Globus pallidus (tissue), 1 donor: ENCODE measurements around the gene CLEC6A.
"Not testable (repeated sequence)": the region's sequence is repeated elsewhere in the genome, so short reads cannot be mapped to it uniquely, and the experiment has no call there.

Source experiments
- DNase-seq: peaks from one replicate; pipeline ENCODE4 v3.0.0-alpha.2; 2015; ENCODE audit warnings: low spot score

Gene CLEC6A

GRCh38 chr12:8455727-8456360 is at the start of gene CLEC6A:
Gene CLEC6A, plus strand, starts transcription at chr12:8455962. Its CDS starts 150 bp downstream, at chr12:8456112.
- DNase-seq, result no peak

GRCh38 chr12:8419576-8419975 is 36.2 kb upstream of the CLEC6A start:
- not testable (repeated sequence) for DNase-seq

GRCh38 chr12:8420506-8420905 is 35.3 kb upstream of the CLEC6A start:
- no peak for DNase-seq

GRCh38 chr12:8444536-8445278 is 11.1 kb upstream of the CLEC6A start:
- not testable (repeated sequence) for DNase-seq

GRCh38 chr12:8445731-8446130 is 10.0 kb upstream of the CLEC6A start:
- DNase-seq, result no peak

- DNase-seq, result no peak
These were observed 8.9 kb upstream of the CLEC6A start for GRCh38 chr12:8446642-8447547.

GRCh38 chr12:8449355-8449859 is 6.4 kb upstream of the CLEC6A start:
- no peak for DNase-seq

GRCh38 chr12:8452036-8452435 is 3.7 kb upstream of the CLEC6A start:
- no peak for DNase-seq

- DNase-seq, result no peak
These were observed 2.7 kb upstream of the CLEC6A start for GRCh38 chr12:8453021-8453513.

GRCh38 chr12:8453796-8454195 is 2.0 kb upstream of the CLEC6A start:
- no peak for DNase-seq

- no peak for DNase-seq
These were observed 491 bp upstream of the CLEC6A start for GRCh38 chr12:8455271-8455670.

- DNase-seq, result no peak
These were observed 5.7 kb downstream of the CLEC6A start for GRCh38 chr12:8461426-8461825.

- no peak for DNase-seq
These were observed 9.7 kb downstream of the CLEC6A start for GRCh38 chr12:8465301-8465996.

- no peak for DNase-seq
These were observed 10.5 kb downstream of the CLEC6A start for GRCh38 chr12:8466241-8466640.

GRCh38 chr12:8471090-8471489 is 15.3 kb downstream of the CLEC6A start:
- no peak for DNase-seq

GRCh38 chr12:8475508-8476203 is 19.9 kb downstream of the CLEC6A start:
- no peak for DNase-seq

- DNase-seq, result no peak
These were observed 26.9 kb downstream of the CLEC6A start for GRCh38 chr12:8482571-8483061.

- no peak for DNase-seq
These were observed 27.3 kb downstream of the CLEC6A start for GRCh38 chr12:8483079-8483478.

GRCh38 chr12:8491646-8492530 is 36.1 kb downstream of the CLEC6A start:
- no peak for DNase-seq

GRCh38 chr12:8493084-8493483 is 37.3 kb downstream of the CLEC6A start:
- DNase-seq, result peak; percentile 31
